ENCODE measurements around the gene UNC13C. TPM values are rescaled to one million over a fixed set of nuclear protein-coding genes. Genes with fewer than 3 reads are reported as not detected.

Gene UNC13C
- total and polyA plus RNA-seq, 10 of the 15 experiments (the other 5 are each of a cell fraction or from before 2014, with no cell fraction given), result 9.9 to 81.3 (median 25.0) TPM

- Histone ChIP-seq H3K79me2 (ENCODE audit: control insufficient read depth, insufficient read depth, low read length) (no peaks in the 10 kb centered on the region), H3K9me3 (replicated peaks; ENCODE audit: control insufficient read depth, insufficient read depth, low read length) (no peaks in the 10 kb centered on the region), H3K36me3 (ENCODE audit: control insufficient read depth in 2 of 2, insufficient read depth in 2 of 2, low read length in 1 of 2) (no peaks in the 10 kb centered on the region), H3K27ac (ENCODE audit: control insufficient read depth, insufficient read depth) (no peak overlapping the region), H3K9ac (ENCODE audit: control insufficient read depth, insufficient read depth, low read length) (no peak overlapping the region), H3K4me3 (no peak overlapping the region), H3K4me1 (ENCODE audit: control insufficient read depth, insufficient read depth, low read length) (no peaks in the 10 kb centered on the region), H2AFZ (ENCODE audit: control insufficient read depth, low read depth, low read length) (no peak overlapping the region), H3K27me3 (replicated peaks in 1 of 2; ENCODE audit: control insufficient read depth in 2 of 2, insufficient read depth in 2 of 2, low read length in 1 of 2) (no peaks in the 10 kb centered on the region), H3K4me2 (ENCODE audit: control insufficient read depth, insufficient read depth) (no peak overlapping the region), H4K20me1 (ENCODE audit: control insufficient read depth, insufficient read depth) (no peaks in the 10 kb centered on the region)
- no peak for ATAC-seq
- ChIA-PET SMC1A (ENCODE audit: uncharacterized antibody, unreplicated experiment) (interaction anchor here (1.2 to 1.8 kb wide), 3 partner anchors 9 to 52 kb away, joined by 4 read pairs; no protein-coding TSS in a partner anchor), CTCF (no interaction called here), POLR2A (no interaction called here), RAD21 (ENCODE audit: unreplicated experiment) (no interaction called here)
- 0% methylated on average over 2 of the region's 2 CpGs for WGBS (ENCODE audit: insufficient coverage, insufficient replicate concordance, low lambda C conversion rate, missing lambda C conversion rate)
- TF ChIP-seq ZBTB40 (IDR thresholded peaks at IDR 0.05; ENCODE audit: borderline replicate concordance), result no peak
- TF ChIP-seq POLR2A (IDR thresholded peaks at IDR 0.05; ENCODE audit: low read depth, low read length), result no peak
- no peak for TF ChIP-seq ZSCAN29 (IDR thresholded peaks at IDR 0.05)
- TF ChIP-seq ZBED1 (IDR thresholded peaks at IDR 0.05; ENCODE audit: borderline replicate concordance), result no peak
- no peak for TF ChIP-seq CHD1 (IDR thresholded peaks at IDR 0.05; ENCODE audit: low read depth, low read length)
- TF ChIP-seq CTCF (IDR thresholded peaks at IDR 0.05 in 2 of 3, conservative IDR thresholded peaks at IDR 0.05 in 1 of 3; ENCODE audit: control insufficient read depth in 2 of 3, extremely low read depth in 1 of 3, insufficient read depth in 1 of 3, low read depth in 3 of 3, low read length in 3 of 3), result no peak
- no peak for TF ChIP-seq CHD4 (IDR thresholded peaks at IDR 0.05)
- in situ Hi-C loops (cut with MboI) (no loop called here), intact Hi-C loops (cut with micrococcal nuclease; ENCODE audit: unreplicated experiment) (no loop called here)
- FAIRE-seq, result no peak
- no peak for DNase-seq (ENCODE audit: low read depth, low spot score)
- BruUV-seq (replicated peaks), result no TSS peak
These were observed 234.4 kb downstream of the UNC13C start for GRCh38 chr15:54212635-54213034.

All from GM12878 (cell line).